ENCODE measurements around the gene KIF13A. TPM values are rescaled to one million over a fixed set of nuclear protein-coding genes. Genes with fewer than 3 reads are reported as not detected.

KIF13A gene
- total and polyA plus RNA-seq, 9 of the 15 experiments (the other 6 are each of a cell fraction or from before 2014, with no cell fraction given), result 3.6 to 44.3 (median 29.7) TPM

GRCh38 chr6:17884498-17885478 is 102.6 kb downstream of the KIF13A start (continued):
- TF ChIP-seq CREB3 (tag; conservative IDR thresholded peaks at IDR 0.05; ENCODE audit: low read depth) (no peak), ZNF592 (IDR thresholded peaks at IDR 0.05) (0 out of 2 replicates have a peak, but pooled peaks have one; percentile 32), ZNF277 (CRISPR knock-in tag; IDR thresholded peaks at IDR 0.05; ENCODE audit: borderline replicate concordance) (no peak), NCOA1 (IDR thresholded peaks at IDR 0.05; ENCODE audit: low read depth) (no peak), NELFE (IDR thresholded peaks at IDR 0.05; ENCODE audit: insufficient read depth, insufficient read length) (no peak), ZBTB17 (CRISPR knock-in tag; IDR thresholded peaks at IDR 0.05) (no peak), HOXB6 (CRISPR knock-in tag; IDR thresholded peaks at IDR 0.05; ENCODE audit: borderline replicate concordance) (no peak), ZNF830 (CRISPR knock-in tag; IDR thresholded peaks at IDR 0.05) (no peak), SP2 (IDR thresholded peaks at IDR 0.05; ENCODE audit: extremely low read depth, low read depth, low read length, poor library complexity, severe bottlenecking) (no peak), ZNF165 (CRISPR knock-in tag; IDR thresholded peaks at IDR 0.05; ENCODE audit: borderline replicate concordance) (no peak), ZNF740 (CRISPR knock-in tag; IDR thresholded peaks at IDR 0.05) (no peak), ZNF740 (tag; IDR thresholded peaks at IDR 0.05) (no peak), ZNF263 (CRISPR knock-in tag; IDR thresholded peaks at IDR 0.05; ENCODE audit: borderline replicate concordance) (no peak)
